Astrocyte (in vitro differentiated cells and primary cell): ENCODE measurements around the gene ZC3H18. TPM values are rescaled to one million over a fixed set of nuclear protein-coding genes. Genes with fewer than 3 reads are reported as not detected.

Experiments used
- DNase-seq: peaks from one replicate; pipeline ENCODE4 v3.0.0-alpha.2; 2010; ENCODE audit warnings: low read depth
- FAIRE-seq: peaks from 2 replicates; lab custom pipeline; 2011; peaks lifted over from hg19 to GRCh38; lab: Jason Lieb, UNC
- H2AFZ ChIP-seq: 2 replicates; pipeline ENCODE4 v1.6.0; 2012; ENCODE audit warnings: low read depth, low read length, inconsistent platforms
- H3K27ac ChIP-seq: 2 replicates; pipeline ENCODE4 v1.5.1; 2011; ENCODE audit warnings: low read depth, low read length, inconsistent platforms
- H3K27me3 ChIP-seq: 2 replicates; pipeline ENCODE4 v1.6.0; 2011; ENCODE audit warnings: low read length, inconsistent platforms; ENCODE audit not compliant: insufficient read depth
- H3K36me3 ChIP-seq: 2 replicates; pipeline ENCODE4 v1.5.1; 2011; ENCODE audit warnings: low read length, inconsistent platforms; ENCODE audit not compliant: insufficient read depth
- H3K4me1 ChIP-seq: 2 replicates; pipeline ENCODE4 v1.5.1; 2011; ENCODE audit warnings: low read length, inconsistent platforms; ENCODE audit not compliant: insufficient read depth
- H3K4me2 ChIP-seq: 2 replicates; pipeline ENCODE4 v1.6.0; 2012; ENCODE audit warnings: low read length, inconsistent platforms
- H3K4me3 ChIP-seq: 2 replicates; pipeline ENCODE4 v1.5.1; 2011; ENCODE audit warnings: low read depth, mild to moderate bottlenecking, low read length, inconsistent platforms; ENCODE audit not compliant: insufficient read depth
- H3K79me2 ChIP-seq: 2 replicates; pipeline ENCODE4 v1.6.0; 2012; ENCODE audit warnings: mild to moderate bottlenecking, low read length, inconsistent platforms; ENCODE audit not compliant: insufficient read depth
- H3K9ac ChIP-seq: 2 replicates; pipeline ENCODE4 v1.6.0; 2012; ENCODE audit warnings: mild to moderate bottlenecking, low read length, inconsistent platforms
- H3K9me3 ChIP-seq: 2 replicates; pipeline ENCODE4 v1.5.1; 2012; ENCODE audit warnings: low read depth, mild to moderate bottlenecking, low read length, inconsistent platforms; ENCODE audit not compliant: insufficient read depth
- H4K20me1 ChIP-seq: 2 replicates; pipeline ENCODE4 v1.6.0; 2012; ENCODE audit warnings: low read length, inconsistent platforms; ENCODE audit not compliant: insufficient read depth
- H3K27ac Mint-ChIP-seq: one replicate; pipeline ENCODE4 v1.8.0; 2021; ENCODE audit warnings: mild to moderate bottlenecking, mixed read lengths; ENCODE audit not compliant: unreplicated experiment
- H3K27me3 Mint-ChIP-seq: one replicate; pipeline ENCODE4 v1.8.0; 2021; ENCODE audit warnings: low read depth, mixed read lengths; ENCODE audit not compliant: unreplicated experiment
- H3K36me3 Mint-ChIP-seq: one replicate; pipeline ENCODE4 v1.8.0; 2021; ENCODE audit warnings: low read depth, mixed read lengths; ENCODE audit not compliant: unreplicated experiment
- H3K4me1 Mint-ChIP-seq: one replicate; pipeline ENCODE4 v1.8.0; 2021; ENCODE audit warnings: low read depth, mixed read lengths; ENCODE audit not compliant: unreplicated experiment
- H3K4me3 Mint-ChIP-seq: one replicate; pipeline ENCODE4 v1.8.0; 2021; ENCODE audit warnings: mild to moderate bottlenecking, moderate library complexity, mixed read lengths; ENCODE audit not compliant: unreplicated experiment
- H3K9me3 Mint-ChIP-seq: one replicate; pipeline ENCODE4 v1.8.0; 2021; ENCODE audit warnings: mild to moderate bottlenecking, mixed read lengths; ENCODE audit not compliant: unreplicated experiment
- EZH2 ChIP-seq: IDR thresholded peaks from 2 replicates; pipeline ENCODE4 v1.6.1; 2012; ENCODE audit warnings: mild to moderate bottlenecking, low read length, inconsistent platforms; ENCODE audit not compliant: insufficient read depth
- total RNA-seq: library from RNA; stranded (reverse); gene quantifications from 2 replicates; pipeline ENCODE4 v1.2.1, GENCODE V29; 2021
- TF ChIP-seq, protein P1 (sequence below): IDR thresholded peaks from 2 replicates; pipeline ENCODE4 v1.5.1; 2011; ENCODE audit warnings: low read depth, mild to moderate bottlenecking, inconsistent platforms, low read length, moderate library complexity; ENCODE audit not compliant: insufficient read depth

Gene ZC3H18
- total RNA-seq, 1 donor from 2014 or later, result 32.8 TPM

DNA sequence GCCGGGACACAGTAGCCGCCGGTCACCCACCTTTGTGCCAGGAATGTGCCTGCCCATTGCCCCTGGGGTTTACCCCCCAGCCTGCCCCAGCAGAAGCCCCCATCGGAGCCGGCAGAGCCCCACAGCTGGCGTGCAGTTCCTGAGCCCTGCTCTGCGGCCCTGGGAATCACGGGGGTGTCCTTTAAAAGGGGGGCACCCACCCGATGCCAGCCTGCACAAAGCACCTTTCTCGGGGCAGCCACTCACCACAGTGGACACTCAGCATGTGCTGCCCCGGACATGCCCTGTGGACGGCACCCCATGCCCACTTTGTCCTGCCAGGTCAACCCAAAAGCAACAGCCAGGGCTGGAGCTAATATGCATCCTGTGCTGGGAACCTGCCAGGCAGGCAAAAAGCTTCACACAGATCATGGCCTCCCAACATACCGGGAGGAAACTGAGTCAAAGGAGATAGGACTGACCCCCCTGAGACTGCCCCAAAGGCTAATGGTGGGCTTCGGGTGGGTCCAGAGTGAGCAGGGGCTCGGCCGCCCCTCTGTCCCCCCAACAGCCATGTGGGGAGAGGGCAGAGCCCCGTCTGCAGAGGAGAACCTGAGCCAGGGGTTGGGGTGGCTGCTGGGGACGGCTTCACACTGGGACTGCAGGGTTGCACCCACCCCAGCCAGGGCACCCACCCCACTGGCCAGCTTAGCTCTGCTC is 45.8 kb upstream of the ZC3H18 start:
- Histone ChIP-seq H3K27ac (no peak overlapping the region), H4K20me1 (peaks cover 60% of the 10 kb centered on the region), H3K4me3 (no peak overlapping the region), H3K36me3 (no peaks in the 10 kb centered on the region), H3K4me2 (no peak overlapping the region), H3K9me3 (no peaks in the 10 kb centered on the region), H3K27me3 (peaks cover 3% of the 10 kb centered on the region), H2AFZ (no peak overlapping the region), H3K79me2 (no peaks in the 10 kb centered on the region), H3K9ac (no peak overlapping the region), H3K4me1 (peaks cover 2% of the 10 kb centered on the region)
- Mint-ChIP-seq H3K4me1 (no peaks in the 10 kb centered on the region), H3K27me3 (peaks cover 2% of the 10 kb centered on the region), H3K27ac (no peak overlapping the region), H3K4me3 (no peak overlapping the region), H3K9me3 (no peaks in the 10 kb centered on the region), H3K36me3 (peaks cover 7% of the 10 kb centered on the region)
- TF ChIP-seq EZH2, result no peak
- TF ChIP-seq, protein P1, sequence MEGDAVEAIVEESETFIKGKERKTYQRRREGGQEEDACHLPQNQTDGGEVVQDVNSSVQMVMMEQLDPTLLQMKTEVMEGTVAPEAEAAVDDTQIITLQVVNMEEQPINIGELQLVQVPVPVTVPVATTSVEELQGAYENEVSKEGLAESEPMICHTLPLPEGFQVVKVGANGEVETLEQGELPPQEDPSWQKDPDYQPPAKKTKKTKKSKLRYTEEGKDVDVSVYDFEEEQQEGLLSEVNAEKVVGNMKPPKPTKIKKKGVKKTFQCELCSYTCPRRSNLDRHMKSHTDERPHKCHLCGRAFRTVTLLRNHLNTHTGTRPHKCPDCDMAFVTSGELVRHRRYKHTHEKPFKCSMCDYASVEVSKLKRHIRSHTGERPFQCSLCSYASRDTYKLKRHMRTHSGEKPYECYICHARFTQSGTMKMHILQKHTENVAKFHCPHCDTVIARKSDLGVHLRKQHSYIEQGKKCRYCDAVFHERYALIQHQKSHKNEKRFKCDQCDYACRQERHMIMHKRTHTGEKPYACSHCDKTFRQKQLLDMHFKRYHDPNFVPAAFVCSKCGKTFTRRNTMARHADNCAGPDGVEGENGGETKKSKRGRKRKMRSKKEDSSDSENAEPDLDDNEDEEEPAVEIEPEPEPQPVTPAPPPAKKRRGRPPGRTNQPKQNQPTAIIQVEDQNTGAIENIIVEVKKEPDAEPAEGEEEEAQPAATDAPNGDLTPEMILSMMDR, result no peak
- FAIRE-seq (no peak), DNase-seq (no peak)

DNA sequence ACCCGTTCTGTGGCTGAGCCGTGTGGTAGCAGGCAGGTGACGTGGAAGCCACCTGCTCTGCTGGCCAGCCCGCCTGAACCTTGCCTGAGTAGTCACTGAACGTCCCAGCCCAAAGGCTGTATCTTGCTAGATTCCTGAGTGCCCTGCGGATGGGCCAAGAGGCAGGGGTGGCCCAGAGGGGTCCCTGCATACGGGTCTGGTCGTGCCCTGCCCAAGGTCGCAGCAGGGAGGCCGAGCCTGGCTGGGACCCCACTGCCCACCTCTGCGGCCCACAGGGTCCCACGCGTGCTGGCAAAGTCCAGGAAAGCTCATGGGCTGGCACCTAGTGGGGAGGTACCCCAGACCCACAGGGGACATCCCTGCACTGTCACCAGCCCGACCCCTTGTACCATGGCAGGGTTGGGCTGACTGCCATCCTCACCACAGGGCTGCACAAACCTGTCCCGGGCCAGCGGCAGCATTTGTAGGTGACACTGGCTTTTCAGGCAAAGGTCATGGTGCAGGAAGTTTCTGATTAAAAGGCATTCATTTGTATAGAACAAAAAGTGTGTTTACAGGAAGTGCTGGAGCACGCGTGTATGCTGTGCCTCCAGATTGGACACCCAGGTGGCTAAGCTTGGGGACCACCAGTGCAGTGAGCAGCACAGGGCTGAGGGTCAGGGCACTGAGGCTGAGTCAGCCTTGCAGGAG is 45.1 kb upstream of the ZC3H18 start:
- Histone ChIP-seq H3K79me2 (no peaks in the 10 kb centered on the region), H3K27me3 (peaks cover 3% of the 10 kb centered on the region), H3K4me2 (no peak overlapping the region), H3K4me3 (no peak overlapping the region), H3K36me3 (no peaks in the 10 kb centered on the region), H3K4me1 (peaks cover 2% of the 10 kb centered on the region), H2AFZ (no peak overlapping the region), H4K20me1 (peaks cover 55% of the 10 kb centered on the region), H3K9me3 (no peaks in the 10 kb centered on the region), H3K9ac (no peak overlapping the region), H3K27ac (no peak overlapping the region)
- peaks cover 7% of the 10 kb centered on the region for H3K36me3 Mint-ChIP-seq
- peaks cover 2% of the 10 kb centered on the region for H3K27me3 Mint-ChIP-seq
- TF ChIP-seq, protein P1, result no peak
- TF ChIP-seq EZH2, result no peak
- H3K9me3 Mint-ChIP-seq, result no peaks in the 10 kb centered on the region
- H3K27ac Mint-ChIP-seq, result no peak overlapping the region
- FAIRE-seq (no peak), DNase-seq (no peak)
- no peaks in the 10 kb centered on the region for H3K4me1 Mint-ChIP-seq
- H3K4me3 Mint-ChIP-seq, result no peak overlapping the region

DNA sequence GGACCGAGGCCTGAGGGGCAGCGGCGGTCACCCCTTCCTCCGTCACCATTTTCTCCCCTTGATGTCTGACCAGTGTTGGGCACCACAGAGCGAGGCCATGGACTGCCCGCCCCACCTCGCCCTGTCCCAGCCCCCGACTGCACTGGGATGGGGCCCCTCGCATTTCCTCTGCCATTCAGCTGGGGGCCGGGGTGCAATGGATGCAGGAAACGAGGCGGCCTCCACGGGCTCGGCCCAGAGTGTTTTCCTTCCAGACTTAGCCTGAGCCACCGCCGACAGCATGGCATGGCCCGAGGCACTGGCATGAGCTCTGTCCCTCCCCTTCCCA is 44.6 kb upstream of the ZC3H18 start:
- no peak for DNase-seq
- H2AFZ ChIP-seq, result no peak overlapping the region
- no peaks in the 10 kb centered on the region for H3K79me2 ChIP-seq
- no peak overlapping the region for H3K4me3 ChIP-seq
- no peak for FAIRE-seq
- H3K27me3 ChIP-seq, result peaks cover 3% of the 10 kb centered on the region
- Mint-ChIP-seq H3K36me3 (peaks cover 9% of the 10 kb centered on the region), H3K4me3 (no peak overlapping the region), H3K9me3 (no peaks in the 10 kb centered on the region), H3K27me3 (peaks cover 2% of the 10 kb centered on the region), H3K4me1 (no peaks in the 10 kb centered on the region), H3K27ac (no peak overlapping the region)
- no peak overlapping the region for H3K9ac ChIP-seq
- H4K20me1 ChIP-seq, result peaks cover 52% of the 10 kb centered on the region
- H3K4me1 ChIP-seq, result peaks cover 2% of the 10 kb centered on the region
- H3K36me3 ChIP-seq, result no peaks in the 10 kb centered on the region
- H3K27ac ChIP-seq, result no peak overlapping the region
- H3K9me3 ChIP-seq, result no peaks in the 10 kb centered on the region
- no peak overlapping the region for H3K4me2 ChIP-seq
- TF ChIP-seq EZH2, result no peak
- TF ChIP-seq, protein P1, result no peak
